GM12872 (cell line): ENCODE measurements around the gene PCYT1B.

Experiments
- CTCF ChIP-seq: IDR thresholded peaks from 3 replicates; pipeline ENCODE4 v1.5.1; 2011; ENCODE audit warnings: low read depth, mild to moderate bottlenecking, low read length, moderate library complexity; ENCODE audit not compliant: insufficient read depth

Gene PCYT1B

GRCh38 chrX:24619647-24620046 is 27.5 kb downstream of the PCYT1B start:
- no peak for TF ChIP-seq CTCF

GRCh38 chrX:24610516-24610915 is 36.6 kb downstream of the PCYT1B start:
- TF ChIP-seq CTCF, result no peak

- TF ChIP-seq CTCF, result no peak
Observed at GRCh38 chrX:24607616-24608015, 39.5 kb downstream of the PCYT1B start.

GRCh38 chrX:24603191-24603590 is 44.0 kb downstream of the PCYT1B start:
- TF ChIP-seq CTCF, result no peak

GRCh38 chrX:24601858-24602257 is 45.3 kb downstream of the PCYT1B start:
- TF ChIP-seq CTCF, result no peak

- TF ChIP-seq CTCF, result no peak
Observed at GRCh38 chrX:24594501-24594900, 52.6 kb downstream of the PCYT1B start.

- no peak for TF ChIP-seq CTCF
Observed at GRCh38 chrX:24590111-24590510, 57.0 kb downstream of the PCYT1B start.

GRCh38 chrX:24577091-24577490 is 70.1 kb downstream of the PCYT1B start:
- no peak for TF ChIP-seq CTCF
